ENCODE data around the gene YIF1B.
"Not testable (repeated sequence)": the region's sequence is repeated elsewhere in the genome, so short reads cannot be mapped to it uniquely, and the experiment has no call there.

YIF1B gene

GRCh38 chr19:38270587-38271167, 45.1 kb downstream of the YIF1B start:
- no peak for DNase-seq

GRCh38 chr19:38268539-38268938, 47.2 kb downstream of the YIF1B start:
- no peak for DNase-seq

GRCh38 chr19:38267761-38268483, 47.8 kb downstream of the YIF1B start:
- DNase-seq, result no peak

GRCh38 chr19:38266981-38267597, 48.7 kb downstream of the YIF1B start:
- no peak for DNase-seq

- no peak for DNase-seq
These were observed 49.8 kb downstream of the YIF1B start for GRCh38 chr19:38265921-38266429.

GRCh38 chr19:38265213-38265861, 50.4 kb downstream of the YIF1B start:
- peak; percentile 9 for DNase-seq

GRCh38 chr19:38264486-38265212, 51.1 kb downstream of the YIF1B start, which contains the start of gene SPINT2:
SPINT2 (plus strand) TSS chr19:38264573; CDS start chr19:38264893, 320 bp downstream.
- DNase-seq, result peak; percentile 68

- DNase-seq, result peak; percentile 88
These were observed 51.9 kb downstream of the YIF1B start for GRCh38 chr19:38263689-38264485.

GRCh38 chr19:38262585-38263268, 53.0 kb downstream of the YIF1B start:
- no peak for DNase-seq

- not testable (repeated sequence) for DNase-seq
These were observed 53.8 kb downstream of the YIF1B start for GRCh38 chr19:38261942-38262341.

GRCh38 chr19:38255383-38256014, 60.2 kb downstream of the YIF1B start:
- DNase-seq, result no peak

GRCh38 chr19:38253788-38254187, 62.0 kb downstream of the YIF1B start:
- DNase-seq, result no peak
